Measurements from ENCODE around the gene HM13.
A peak's percentile ranks its signal among the peaks of the same experiment; 100 is the strongest.
"Not testable (repeated sequence)": the region's sequence is repeated elsewhere in the genome, so short reads cannot be mapped to it uniquely, and the experiment has no call there.

The HM13 gene

DNA sequence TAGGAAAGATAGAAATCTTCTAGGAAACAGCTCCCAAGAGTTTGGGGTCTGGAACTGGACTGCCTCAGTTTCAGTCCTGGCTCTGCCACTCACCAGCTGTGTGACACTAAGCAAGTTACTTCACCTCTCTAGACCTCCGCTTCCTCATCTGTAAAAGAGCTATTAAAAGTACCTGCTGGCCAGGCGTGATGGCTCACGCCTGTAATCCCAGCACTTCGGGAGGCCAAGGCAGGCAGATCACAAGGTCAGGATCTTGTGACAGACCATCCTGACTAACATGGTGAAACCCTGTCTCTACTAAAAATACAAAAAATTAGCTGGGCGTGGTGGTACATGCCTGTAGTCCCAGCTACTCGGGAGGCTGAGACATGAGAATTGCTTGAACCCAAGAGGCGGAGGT, 7.0 kb downstream of the HM13 start:
- not testable (repeated sequence) for H2AK5ac ChIP-seq (ENCODE audit: low read length, severe bottlenecking); H3K18ac ChIP-seq (ENCODE audit: low read depth in 1 of 2, low read length in 2 of 2); H3K14ac ChIP-seq (ENCODE audit: low read length in 2 of 2); H4K91ac ChIP-seq (ENCODE audit: low read length); H2AFZ ChIP-seq (ENCODE audit: low read depth, low read length); H3K4ac ChIP-seq (ENCODE audit: low read depth in 1 of 2, low read length in 2 of 2); H2BK120ac ChIP-seq (ENCODE audit: low read depth, low read length); H3K27me3 ChIP-seq (ENCODE audit: control insufficient read depth in 1 of 2, insufficient read depth in 1 of 2, low read length in 2 of 2); H3K9me3 ChIP-seq (ENCODE audit: control insufficient read depth, low read length); H3K79me1 ChIP-seq (replicated peaks; ENCODE audit: low read length, poor library complexity, severe bottlenecking); H4K8ac ChIP-seq (ENCODE audit: low read length); H3K4me2 ChIP-seq (ENCODE audit: low read length, poor library complexity, severe bottlenecking); H3K23ac ChIP-seq (ENCODE audit: low read length in 2 of 2); H2BK15ac ChIP-seq (ENCODE audit: low read depth, poor library complexity, severe bottlenecking); DNase-seq; H2BK12ac ChIP-seq (ENCODE audit: low read length in 2 of 2); H3K4me3 ChIP-seq (ENCODE audit: insufficient read depth in 1 of 2, low read depth in 1 of 2, low read length in 2 of 2); H2BK5ac ChIP-seq (ENCODE audit: low read depth, low read length, poor library complexity, severe bottlenecking)
- peaks cover 37 to 53% of the 10 kb centered on the region in 2 experiments for H3K36me3 ChIP-seq (ENCODE audit: control insufficient read depth in 1 of 2, insufficient read depth in 2 of 2, low read depth in 1 of 2, low read length in 2 of 2)
- H3K27ac ChIP-seq (ENCODE audit: low read length, poor library complexity, severe bottlenecking) = peak overlapping the region; percentile 19
- 95% methylated on average over 7 of the region's 7 CpGs for WGBS
- H3K9ac ChIP-seq (ENCODE audit: low read length) = peak overlapping the region; percentile 58
- H3K4me1 ChIP-seq (ENCODE audit: control insufficient read depth, insufficient read depth, low read depth, low read length) = peaks cover 29% of the 10 kb centered on the region

DNA sequence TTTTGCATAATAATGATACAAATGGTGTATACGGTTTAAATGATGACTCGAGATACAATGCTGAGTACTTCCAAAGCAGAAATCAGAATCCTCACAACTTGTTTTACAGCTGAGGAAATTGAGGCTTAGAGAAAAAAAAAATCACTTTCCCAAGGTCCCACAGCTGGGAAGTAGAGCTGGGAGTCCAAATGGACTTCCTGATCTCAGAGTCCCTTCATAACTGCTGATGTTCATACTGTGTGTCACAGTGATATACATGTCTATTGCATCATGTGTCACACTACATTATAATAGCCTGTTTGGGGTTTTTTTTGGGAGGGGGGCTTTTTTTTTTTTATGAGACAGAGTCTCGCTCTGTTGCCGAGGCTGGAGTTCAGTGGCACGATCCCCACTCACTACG, 8.5 kb downstream of the HM13 start:
- H3K14ac ChIP-seq (ENCODE audit: low read length in 2 of 2) = no peak overlapping the region
- no peak overlapping the region for H2BK15ac ChIP-seq (ENCODE audit: low read depth, poor library complexity, severe bottlenecking)
- H2AK5ac ChIP-seq (ENCODE audit: low read length, severe bottlenecking) = no peak overlapping the region
- no peak overlapping the region for H4K91ac ChIP-seq (ENCODE audit: low read length)
- no peaks in the 10 kb centered on the region for H3K9me3 ChIP-seq (ENCODE audit: control insufficient read depth, low read length)
- WGBS = 95% methylated on average over 4 of the region's 6 CpGs
- H3K4ac ChIP-seq (ENCODE audit: low read depth in 1 of 2, low read length in 2 of 2) = no peak overlapping the region
- H3K27me3 ChIP-seq (ENCODE audit: control insufficient read depth in 1 of 2, insufficient read depth in 1 of 2, low read length in 2 of 2) = no peaks in the 10 kb centered on the region
- no peak for DNase-seq
- H2BK120ac ChIP-seq (ENCODE audit: low read depth, low read length) = no peak overlapping the region
- no peak overlapping the region for H3K4me3 ChIP-seq (ENCODE audit: insufficient read depth in 1 of 2, low read depth in 1 of 2, low read length in 2 of 2)
- H3K4me2 ChIP-seq (ENCODE audit: low read length, poor library complexity, severe bottlenecking) = no peak overlapping the region
- H3K27ac ChIP-seq (ENCODE audit: low read length, poor library complexity, severe bottlenecking) = no peak overlapping the region
- no peak overlapping the region for H2BK12ac ChIP-seq (ENCODE audit: low read length in 2 of 2)
- H3K23ac ChIP-seq (ENCODE audit: low read length in 2 of 2) = no peak overlapping the region
- no peak overlapping the region for H2BK5ac ChIP-seq (ENCODE audit: low read depth, low read length, poor library complexity, severe bottlenecking)
- peaks cover 14% of the 10 kb centered on the region for H3K79me1 ChIP-seq (replicated peaks; ENCODE audit: low read length, poor library complexity, severe bottlenecking)
- peak overlapping the region; percentile 3 for H3K9ac ChIP-seq (ENCODE audit: low read length)
- H4K8ac ChIP-seq (ENCODE audit: low read length) = no peak overlapping the region
- H2AFZ ChIP-seq (ENCODE audit: low read depth, low read length) = no peak overlapping the region
- peaks cover 41 to 59% of the 10 kb centered on the region in 2 experiments for H3K36me3 ChIP-seq (ENCODE audit: control insufficient read depth in 1 of 2, insufficient read depth in 2 of 2, low read depth in 1 of 2, low read length in 2 of 2)
- H3K4me1 ChIP-seq (ENCODE audit: control insufficient read depth, insufficient read depth, low read depth, low read length) = peaks cover 16% of the 10 kb centered on the region
- H3K18ac ChIP-seq (ENCODE audit: low read depth in 1 of 2, low read length in 2 of 2) = no peak overlapping the region

DNA sequence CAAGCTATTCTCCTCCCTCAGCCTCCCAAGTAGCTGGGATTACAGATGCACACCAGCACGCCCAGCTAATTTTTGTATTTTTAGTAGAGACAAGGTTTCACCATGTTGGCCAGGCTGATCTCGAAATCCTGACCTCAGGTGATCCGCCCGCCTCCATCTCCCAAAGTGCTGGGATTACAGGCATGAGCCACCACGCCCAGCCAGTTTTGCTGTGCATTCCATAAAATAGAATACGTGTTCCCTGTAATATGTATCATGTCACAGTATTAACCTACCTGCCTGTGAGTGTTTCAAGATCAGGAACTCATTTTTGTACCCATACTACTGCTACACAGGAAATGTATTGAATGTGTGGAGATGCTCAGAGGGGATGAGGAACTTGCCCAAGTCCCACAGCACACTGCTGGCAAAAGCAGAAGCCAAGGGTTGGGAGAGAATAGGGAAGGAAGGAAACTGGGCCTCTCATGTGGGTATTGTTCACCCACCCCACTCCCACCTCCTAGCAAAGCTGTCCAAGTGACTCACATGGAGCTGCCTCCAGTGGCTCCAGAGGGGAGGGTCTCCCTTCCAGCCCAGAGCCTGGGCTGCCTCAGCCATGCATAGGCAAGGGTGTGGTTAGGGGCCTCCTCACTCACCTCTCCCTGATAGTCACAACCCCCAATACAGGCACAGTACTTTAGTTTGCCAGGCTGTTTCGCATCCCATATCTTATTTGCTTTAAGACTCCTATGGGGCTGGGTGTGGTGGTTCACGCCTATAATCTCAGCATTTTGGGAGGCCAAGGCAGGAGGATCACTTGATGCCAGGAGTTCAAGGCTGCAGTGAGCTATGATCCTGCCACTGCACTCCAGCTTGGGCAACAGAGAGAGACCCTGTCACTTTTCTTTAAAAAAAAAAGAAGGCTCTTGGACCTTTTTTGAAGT, 9.4 kb downstream of the HM13 start:
- no peak overlapping the region for H2BK15ac ChIP-seq (ENCODE audit: low read depth, poor library complexity, severe bottlenecking)
- no peak overlapping the region for H2AK5ac ChIP-seq (ENCODE audit: low read length, severe bottlenecking)
- 93% methylated on average over 8 of the region's 8 CpGs for WGBS

DNA sequence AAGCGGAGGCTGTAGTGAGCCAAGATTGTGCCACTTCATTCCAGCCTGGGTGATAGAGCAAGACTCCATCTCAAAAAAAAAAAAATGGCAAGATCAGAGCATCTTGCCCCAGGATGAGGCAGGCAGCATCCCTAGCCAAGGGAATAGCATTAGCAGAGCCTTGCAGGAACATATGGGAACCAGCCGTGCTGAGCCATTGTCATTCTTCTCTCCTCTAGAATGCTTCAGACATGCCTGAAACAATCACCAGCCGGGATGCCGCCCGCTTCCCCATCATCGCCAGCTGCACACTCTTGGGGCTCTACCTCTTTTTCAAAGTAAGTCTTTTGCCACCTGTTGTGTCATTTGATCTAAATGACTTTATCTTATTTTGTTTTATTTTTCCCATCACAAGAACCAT, 13.0 kb downstream of the HM13 start:
- H2AK5ac ChIP-seq (ENCODE audit: low read length, severe bottlenecking) = no peak overlapping the region
- 97% methylated on average over 6 of the region's 6 CpGs for WGBS
- H3K4me1 ChIP-seq (ENCODE audit: control insufficient read depth, insufficient read depth, low read depth, low read length) = peaks cover 5% of the 10 kb centered on the region
- no peak overlapping the region for H2AFZ ChIP-seq (ENCODE audit: low read depth, low read length)
- no peak overlapping the region for H4K8ac ChIP-seq (ENCODE audit: low read length)
- no peaks in the 10 kb centered on the region for H3K27me3 ChIP-seq (ENCODE audit: control insufficient read depth in 1 of 2, insufficient read depth in 1 of 2, low read length in 2 of 2)
- no peak for DNase-seq
- H3K4me3 ChIP-seq (ENCODE audit: insufficient read depth in 1 of 2, low read depth in 1 of 2, low read length in 2 of 2) = no peak overlapping the region
- H3K9me3 ChIP-seq (ENCODE audit: control insufficient read depth, low read length) = no peaks in the 10 kb centered on the region
- no peak overlapping the region for H3K23ac ChIP-seq (ENCODE audit: low read length in 2 of 2)
- H3K79me1 ChIP-seq (replicated peaks; ENCODE audit: low read length, poor library complexity, severe bottlenecking) = peaks cover 29% of the 10 kb centered on the region
- no peak overlapping the region for H2BK120ac ChIP-seq (ENCODE audit: low read depth, low read length)
- no peak overlapping the region for H3K18ac ChIP-seq (ENCODE audit: low read depth in 1 of 2, low read length in 2 of 2)
- H3K14ac ChIP-seq (ENCODE audit: low read length in 2 of 2) = no peak overlapping the region
- H2BK15ac ChIP-seq (ENCODE audit: low read depth, poor library complexity, severe bottlenecking) = no peak overlapping the region
- H3K9ac ChIP-seq (ENCODE audit: low read length) = no peak overlapping the region
- H3K27ac ChIP-seq (ENCODE audit: low read length, poor library complexity, severe bottlenecking) = no peak overlapping the region
- no peak overlapping the region for H4K91ac ChIP-seq (ENCODE audit: low read length)
- no peak overlapping the region for H2BK5ac ChIP-seq (ENCODE audit: low read depth, low read length, poor library complexity, severe bottlenecking)
- H3K36me3 ChIP-seq (ENCODE audit: control insufficient read depth in 1 of 2, insufficient read depth in 2 of 2, low read depth in 1 of 2, low read length in 2 of 2) = peaks cover 60 to 81% of the 10 kb centered on the region in 2 experiments
- H3K4ac ChIP-seq (ENCODE audit: low read depth in 1 of 2, low read length in 2 of 2) = no peak overlapping the region
- no peak overlapping the region for H3K4me2 ChIP-seq (ENCODE audit: low read length, poor library complexity, severe bottlenecking)
- no peak overlapping the region for H2BK12ac ChIP-seq (ENCODE audit: low read length in 2 of 2)

More for the DNA sequence above, 9.4 kb downstream of the HM13 start:
- Histone ChIP-seq H2BK12ac (ENCODE audit: low read length in 2 of 2) (peak overlapping the region in 1 of 2 experiments; percentile 8), H3K14ac (ENCODE audit: low read length in 2 of 2) (peak overlapping the region in 1 of 2 experiments; percentile 30), H4K91ac (ENCODE audit: low read length) (no peak overlapping the region), H3K23ac (ENCODE audit: low read length in 2 of 2) (no peak overlapping the region), H3K18ac (ENCODE audit: low read depth in 1 of 2, low read length in 2 of 2) (peak overlapping the region in 1 of 2 experiments; percentile 28), H3K9ac (ENCODE audit: low read length) (peak overlapping the region; percentile 43), H3K4me1 (ENCODE audit: control insufficient read depth, insufficient read depth, low read depth, low read length) (peaks cover 16% of the 10 kb centered on the region), H2BK120ac (ENCODE audit: low read depth, low read length) (no peak overlapping the region), H3K27ac (ENCODE audit: low read length, poor library complexity, severe bottlenecking) (peak overlapping the region; percentile 0), H3K4ac (ENCODE audit: low read depth in 1 of 2, low read length in 2 of 2) (no peak overlapping the region), H3K4me3 (ENCODE audit: insufficient read depth in 1 of 2, low read depth in 1 of 2, low read length in 2 of 2) (no peak overlapping the region), H3K4me2 (ENCODE audit: low read length, poor library complexity, severe bottlenecking) (no peak overlapping the region), H3K9me3 (ENCODE audit: control insufficient read depth, low read length) (no peaks in the 10 kb centered on the region), H3K36me3 (ENCODE audit: control insufficient read depth in 1 of 2, insufficient read depth in 2 of 2, low read depth in 1 of 2, low read length in 2 of 2) (peaks cover 46 to 66% of the 10 kb centered on the region in 2 experiments), H3K27me3 (ENCODE audit: control insufficient read depth in 1 of 2, insufficient read depth in 1 of 2, low read length in 2 of 2) (no peaks in the 10 kb centered on the region), H3K79me1 (replicated peaks; ENCODE audit: low read length, poor library complexity, severe bottlenecking) (peaks cover 17% of the 10 kb centered on the region), H2BK5ac (ENCODE audit: low read depth, low read length, poor library complexity, severe bottlenecking) (no peak overlapping the region), H2AFZ (ENCODE audit: low read depth, low read length) (no peak overlapping the region), H4K8ac (ENCODE audit: low read length) (no peak overlapping the region)
- DNase-seq = peak; percentile 45

All from mesenchymal stem cell (in vitro differentiated cells and primary cell).